Endothelial cell of umbilical vein (primary cell): ENCODE measurements around the gene PWWP2A.

Experiments used
- POLR2A ChIP-seq: IDR thresholded peaks from 2 replicates; pipeline ENCODE4 v1.6.1; 2012; ENCODE audit warnings: low read depth, mild to moderate bottlenecking, control low read depth, low read length
- TF ChIP-seq, protein P1 (sequence below), 2 donors: IDR thresholded peaks; 1 replicate in 1 of 2; 2 replicates in 1 of 2; pipeline ENCODE4 v1.5.1; 2011; ENCODE audit warnings: low read length in 2 of 2, mild to moderate bottlenecking in 2 of 2, moderate library complexity in 2 of 2, control low read depth in 1 of 2, inconsistent platforms in 1 of 2, low read depth in 1 of 2; ENCODE audit not compliant: insufficient read depth in 1 of 2; ENCODE audit errors: extremely low read depth in 1 of 2

GRCh38 chr5:160042671-160043070 lies 76.6 kb downstream of the PWWP2A start:
- TF ChIP-seq, protein P1, sequence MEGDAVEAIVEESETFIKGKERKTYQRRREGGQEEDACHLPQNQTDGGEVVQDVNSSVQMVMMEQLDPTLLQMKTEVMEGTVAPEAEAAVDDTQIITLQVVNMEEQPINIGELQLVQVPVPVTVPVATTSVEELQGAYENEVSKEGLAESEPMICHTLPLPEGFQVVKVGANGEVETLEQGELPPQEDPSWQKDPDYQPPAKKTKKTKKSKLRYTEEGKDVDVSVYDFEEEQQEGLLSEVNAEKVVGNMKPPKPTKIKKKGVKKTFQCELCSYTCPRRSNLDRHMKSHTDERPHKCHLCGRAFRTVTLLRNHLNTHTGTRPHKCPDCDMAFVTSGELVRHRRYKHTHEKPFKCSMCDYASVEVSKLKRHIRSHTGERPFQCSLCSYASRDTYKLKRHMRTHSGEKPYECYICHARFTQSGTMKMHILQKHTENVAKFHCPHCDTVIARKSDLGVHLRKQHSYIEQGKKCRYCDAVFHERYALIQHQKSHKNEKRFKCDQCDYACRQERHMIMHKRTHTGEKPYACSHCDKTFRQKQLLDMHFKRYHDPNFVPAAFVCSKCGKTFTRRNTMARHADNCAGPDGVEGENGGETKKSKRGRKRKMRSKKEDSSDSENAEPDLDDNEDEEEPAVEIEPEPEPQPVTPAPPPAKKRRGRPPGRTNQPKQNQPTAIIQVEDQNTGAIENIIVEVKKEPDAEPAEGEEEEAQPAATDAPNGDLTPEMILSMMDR (IDR thresholded peaks at IDR 0.05; ENCODE audit: extremely low read depth in 1 of 2, insufficient read depth in 1 of 2, low read depth in 1 of 2, low read length in 2 of 2) = no peak
- no peak for TF ChIP-seq POLR2A
